K562 (cell line): ENCODE measurements around the gene HSD11B1L. TPM values are rescaled to one million over a fixed set of nuclear protein-coding genes. Genes with fewer than 3 reads are reported as not detected.

Experiments used
- BRF1 ChIP-seq: IDR thresholded peaks from 3 replicates; pipeline ENCODE4 v1.6.1; 2011; ENCODE audit warnings: borderline replicate concordance, mild to moderate bottlenecking; ENCODE audit not compliant: insufficient read length; ENCODE audit errors: extremely low read depth
- CHD1 ChIP-seq: fragments of 200-600 bp; sonication (generic); IDR thresholded peaks from one replicate; pipeline ENCODE4 v1.6.1; 2012; ENCODE audit warnings: mild to moderate bottlenecking, moderate library complexity, low read length, inconsistent platforms
- CTBP1 ChIP-seq: fragments of 450-650 bp; IDR thresholded peaks from 2 replicates; pipeline ENCODE4 v1.6.1; 2016; ENCODE audit warnings: borderline replicate concordance
- EZH2 ChIP-seq: IDR thresholded peaks from 2 replicates; pipeline ENCODE4 v1.6.1; 2012; ENCODE audit warnings: low read depth, mild to moderate bottlenecking, inconsistent platforms, low read length, borderline replicate concordance
- FOXA3 ChIP-seq, 2 experiments: fragments of 450-650 bp in 1 of 2; sonication (generic) in 1 of 2; formaldehyde crosslinking; IDR thresholded peaks in 1 of 2; conservative IDR thresholded peaks in 1 of 2; 2 replicates each; pipeline versions ENCODE4 v1.4.0 to v1.8.0; 2020 to 2022; ENCODE audit warnings: mild to moderate bottlenecking in 2 of 2, missing genetic modification reagents in 1 of 2
- GATA2 ChIP-seq: sonication (generic); formaldehyde crosslinking; IDR thresholded peaks from 2 replicates; pipeline ENCODE4 v1.4.0; 2020; ENCODE audit warnings: mild to moderate bottlenecking, missing genetic modification reagents
- GTF2A2 ChIP-seq: IDR thresholded peaks from 2 replicates; pipeline ENCODE4 v1.6.1; 2016; ENCODE audit warnings: mild to moderate bottlenecking, missing genetic modification characterization, missing compliant biosample characterization
- KLF16 ChIP-seq: IDR thresholded peaks from 2 replicates; pipeline ENCODE4 v1.6.1; 2016; ENCODE audit warnings: antibody characterized with exemption
- NFE2 ChIP-seq: IDR thresholded peaks from 2 replicates; pipeline ENCODE4 v1.6.1; 2014; ENCODE audit warnings: antibody characterized with exemption, low read depth
- NFIX ChIP-seq: fragments of 250-450 bp; sonication (Bioruptor Pico); IDR thresholded peaks from 2 replicates; pipeline ENCODE4 v1.4.0; 2020; ENCODE audit warnings: low read depth, mild to moderate bottlenecking, moderate library complexity
- POLR3A ChIP-seq: IDR thresholded peaks from 2 replicates; pipeline ENCODE4 v1.6.1; 2011; ENCODE audit warnings: borderline replicate concordance, mild to moderate bottlenecking, moderate library complexity; ENCODE audit not compliant: insufficient read length, insufficient read depth; ENCODE audit errors: extremely low read depth
- PTTG1 ChIP-seq: fragments of 450-650 bp; IDR thresholded peaks from 2 replicates; pipeline ENCODE4 v1.6.1; 2016; ENCODE audit warnings: low read depth, mild to moderate bottlenecking, missing genetic modification characterization, missing compliant biosample characterization
- SAP30 ChIP-seq: fragments of 200-600 bp; sonication (generic); IDR thresholded peaks from 2 replicates; pipeline ENCODE4 v1.6.1; 2012; ENCODE audit warnings: borderline replicate concordance, low read depth, mild to moderate bottlenecking, moderate library complexity, low read length, control low read depth, inconsistent platforms; ENCODE audit not compliant: insufficient read depth, poor library complexity, severe bottlenecking
- SIN3A ChIP-seq, 2 experiments: fragments of 150-350 bp in 1 of 2; IDR thresholded peaks; 2 replicates each; pipeline ENCODE4 v1.6.1; 2011 to 2016; ENCODE audit warnings: borderline replicate concordance in 2 of 2, low read depth in 2 of 2, low read length in 2 of 2, mild to moderate bottlenecking in 2 of 2, moderate library complexity in 2 of 2; ENCODE audit not compliant: control insufficient read depth in 1 of 2
- STAT5B ChIP-seq: fragments of 250-450 bp; sonication (Bioruptor Pico); IDR thresholded peaks from 2 replicates; pipeline ENCODE4 v1.8.0; 2021; ENCODE audit warnings: mild to moderate bottlenecking, inconsistent platforms
- TBL1XR1 ChIP-seq, 2 experiments: IDR thresholded peaks; 2 replicates each; pipeline ENCODE4 v1.6.1; 2012; ENCODE audit warnings: improper control_type of control experiment in 2 of 2, low read length in 2 of 2, mild to moderate bottlenecking in 1 of 2
- TRIM24 ChIP-seq, 2 experiments: fragments of 450-650 bp; IDR thresholded peaks; 2 replicates each; pipeline ENCODE4 v1.6.1; 2016
- ZFX ChIP-seq: sonication (generic); formaldehyde crosslinking; IDR thresholded peaks from 2 replicates; pipeline ENCODE4 v1.8.0; 2022; ENCODE audit warnings: mild to moderate bottlenecking, missing genetic modification reagents, moderate library complexity
- ZNF584 ChIP-seq: fragments of 200-800 bp; sonication (Bioruptor generic); IDR thresholded peaks from 2 replicates; pipeline ENCODE4 v1.6.1; 2016; ENCODE audit warnings: low read depth, mild to moderate bottlenecking, missing genetic modification characterization, missing compliant biosample characterization
- ZNF644 ChIP-seq: fragments of 200-800 bp; sonication (Bioruptor generic); IDR thresholded peaks from 2 replicates; pipeline ENCODE4 v1.6.1; 2016; ENCODE audit warnings: low read depth, missing genetic modification characterization, missing compliant biosample characterization
- ZNF79 ChIP-seq: fragments of 250-450 bp; sonication (Bioruptor Pico); IDR thresholded peaks from 2 replicates; pipeline ENCODE4 v1.4.0; 2020; ENCODE audit warnings: low read depth, mild to moderate bottlenecking, moderate library complexity
- polyA plus RNA-seq, 8 experiments: library from polyadenylated mRNA; depleted of rRNA in 4 of 8; stranded (reverse) in 5 of 8; unstranded in 3 of 8; fragments of >200 nt; fragmentation: Nextera tagmentation in 2 of 8; fragmentation: Illumina TruSeq in 1 of 8; extraction: Ambion mirVana in 2 of 8; extraction: Trizol in 1 of 8; gene quantifications; 2 replicates each; pipeline versions ENCODE4 v1.2.1 to v1.2.3, GENCODE V29; 2011 to 2014; ENCODE audit warnings: inconsistent platforms in 1 of 8, missing spikeins in 1 of 8
- total RNA-seq, 7 experiments: library from RNA; depleted of rRNA in 6 of 7; stranded (reverse); fragments of >200 nt in 6 of 7; fragmentation: Illumina TruSeq in 2 of 7; extraction: Trizol in 2 of 7; gene quantifications; 2 replicates each; pipeline versions ENCODE4 v1.2.1 to v1.2.3, GENCODE V29; 2011 to 2021; ENCODE audit warnings: low replicate concordance in 1 of 7
- TF ChIP-seq, protein P1 (sequence below): fragments of 450-650 bp; conservative IDR thresholded peaks from 2 replicates; pipeline ENCODE4 v1.6.1; 2016; ENCODE audit warnings: missing genetic modification characterization, low read depth, mild to moderate bottlenecking, missing compliant biosample characterization, moderate library complexity
- TF ChIP-seq, protein P2 (sequence below): sonication (generic); IDR thresholded peaks from 2 replicates; pipeline ENCODE4 v1.6.1; 2016
- TF ChIP-seq, protein P3 (sequence below): fragments of 450-650 bp; IDR thresholded peaks from 2 replicates; pipeline ENCODE4 v1.7.0; 2016; ENCODE audit warnings: borderline replicate concordance

The HSD11B1L gene
- total and polyA plus RNA-seq, 9 of the 15 experiments (the other 6 are each of a cell fraction or from before 2014, with no cell fraction given) = 0.31 to 7.7 (median 2.3) TPM

DNA sequence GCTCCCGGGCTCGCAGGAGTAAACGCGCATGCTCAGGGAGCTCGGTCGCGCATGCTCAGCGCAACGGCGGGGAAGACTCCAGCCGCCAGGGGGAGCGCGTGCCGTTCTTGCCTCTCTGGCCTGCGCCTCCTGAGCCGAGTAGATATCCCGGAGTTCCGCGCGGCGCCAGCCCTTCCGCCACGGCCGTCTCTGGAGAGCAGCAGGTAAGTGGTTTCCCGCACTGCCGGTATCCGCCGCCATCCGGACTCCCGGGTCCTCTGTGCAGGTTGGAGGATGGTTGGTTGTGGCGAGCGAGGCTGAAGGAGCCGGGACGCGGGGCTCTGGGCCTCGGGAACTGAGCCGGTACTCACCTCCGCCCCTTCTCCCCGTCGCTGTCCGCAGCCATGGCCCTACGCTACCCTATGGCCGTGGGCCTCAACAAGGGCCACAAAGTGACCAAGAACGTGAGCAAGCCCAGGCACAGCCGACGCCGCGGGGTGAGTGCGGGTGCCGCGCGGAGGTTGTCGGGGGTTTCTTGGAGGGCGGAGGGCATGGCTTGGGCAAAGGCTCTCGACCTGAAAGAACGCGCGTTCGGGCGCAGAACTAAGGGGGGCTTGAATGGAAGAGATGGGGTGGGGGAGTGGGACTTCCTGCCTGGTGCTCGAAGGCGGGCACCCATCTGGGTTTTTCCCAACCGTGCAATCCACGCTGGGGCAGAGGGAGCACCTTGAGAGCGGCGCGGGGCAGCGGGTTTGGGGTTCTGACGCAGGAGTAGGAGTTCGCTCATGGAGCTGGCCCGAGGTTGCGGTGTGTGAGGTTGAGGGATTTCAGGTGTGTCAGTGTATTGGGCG lies 9.5 kb downstream of the HSD11B1L start, which contains the start of gene RPL36 (continued):
- TF ChIP-seq SIN3A (IDR thresholded peaks at IDR 0.05; ENCODE audit: borderline replicate concordance in 2 of 2, control insufficient read depth in 1 of 2, low read depth in 2 of 2, low read length in 2 of 2) = peak; percentile 47 to 49; a peak in 2 of 4 replicates
- no peak; a peak in 1 of 4 replicates for TF ChIP-seq FOXA3 (CRISPR knock-in tag; conservative IDR thresholded peaks at IDR 0.05 in 1 of 2, IDR thresholded peaks at IDR 0.05 in 1 of 2)
- TF ChIP-seq, protein P1, sequence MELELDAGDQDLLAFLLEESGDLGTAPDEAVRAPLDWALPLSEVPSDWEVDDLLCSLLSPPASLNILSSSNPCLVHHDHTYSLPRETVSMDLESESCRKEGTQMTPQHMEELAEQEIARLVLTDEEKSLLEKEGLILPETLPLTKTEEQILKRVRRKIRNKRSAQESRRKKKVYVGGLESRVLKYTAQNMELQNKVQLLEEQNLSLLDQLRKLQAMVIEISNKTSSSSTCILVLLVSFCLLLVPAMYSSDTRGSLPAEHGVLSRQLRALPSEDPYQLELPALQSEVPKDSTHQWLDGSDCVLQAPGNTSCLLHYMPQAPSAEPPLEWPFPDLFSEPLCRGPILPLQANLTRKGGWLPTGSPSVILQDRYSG (tag) = peak; percentile 58; the same call in 1 of the 2 replicates
- no peak for TF ChIP-seq GATA2 (CRISPR knock-in tag)
- TF ChIP-seq NFE2 = peak; percentile 31; the same call in 1 of the 2 replicates
- TF ChIP-seq CTBP1 = peak; percentile 83
- TF ChIP-seq, protein P2, sequence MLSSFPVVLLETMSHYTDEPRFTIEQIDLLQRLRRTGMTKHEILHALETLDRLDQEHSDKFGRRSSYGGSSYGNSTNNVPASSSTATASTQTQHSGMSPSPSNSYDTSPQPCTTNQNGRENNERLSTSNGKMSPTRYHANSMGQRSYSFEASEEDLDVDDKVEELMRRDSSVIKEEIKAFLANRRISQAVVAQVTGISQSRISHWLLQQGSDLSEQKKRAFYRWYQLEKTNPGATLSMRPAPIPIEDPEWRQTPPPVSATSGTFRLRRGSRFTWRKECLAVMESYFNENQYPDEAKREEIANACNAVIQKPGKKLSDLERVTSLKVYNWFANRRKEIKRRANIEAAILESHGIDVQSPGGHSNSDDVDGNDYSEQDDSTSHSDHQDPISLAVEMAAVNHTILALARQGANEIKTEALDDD = no peak
- no peak for TF ChIP-seq CHD1
- peak; percentile 84 for TF ChIP-seq SAP30
- peak; percentile 86 for TF ChIP-seq GTF2A2 (tag)
- TF ChIP-seq, protein P3, sequence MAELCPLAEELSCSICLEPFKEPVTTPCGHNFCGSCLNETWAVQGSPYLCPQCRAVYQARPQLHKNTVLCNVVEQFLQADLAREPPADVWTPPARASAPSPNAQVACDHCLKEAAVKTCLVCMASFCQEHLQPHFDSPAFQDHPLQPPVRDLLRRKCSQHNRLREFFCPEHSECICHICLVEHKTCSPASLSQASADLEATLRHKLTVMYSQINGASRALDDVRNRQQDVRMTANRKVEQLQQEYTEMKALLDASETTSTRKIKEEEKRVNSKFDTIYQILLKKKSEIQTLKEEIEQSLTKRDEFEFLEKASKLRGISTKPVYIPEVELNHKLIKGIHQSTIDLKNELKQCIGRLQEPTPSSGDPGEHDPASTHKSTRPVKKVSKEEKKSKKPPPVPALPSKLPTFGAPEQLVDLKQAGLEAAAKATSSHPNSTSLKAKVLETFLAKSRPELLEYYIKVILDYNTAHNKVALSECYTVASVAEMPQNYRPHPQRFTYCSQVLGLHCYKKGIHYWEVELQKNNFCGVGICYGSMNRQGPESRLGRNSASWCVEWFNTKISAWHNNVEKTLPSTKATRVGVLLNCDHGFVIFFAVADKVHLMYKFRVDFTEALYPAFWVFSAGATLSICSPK = no peak
- TF ChIP-seq STAT5B (CRISPR knock-in tag) = no peak
- TF ChIP-seq KLF16 = peak; percentile 75
- TF ChIP-seq TBL1XR1 (IDR thresholded peaks at IDR 0.05; ENCODE audit: low read length in 2 of 2) = no peak
- TF ChIP-seq EZH2 = no peak
- TF ChIP-seq PTTG1 (tag) = no peak
- TF ChIP-seq ZFX (CRISPR knock-in tag) = peak; percentile 99
- TF ChIP-seq ZNF644 (tag) = no peak
- no peak for TF ChIP-seq ZNF79
- TF ChIP-seq BRF1 = no peak
- no peak for TF ChIP-seq TRIM24 (IDR thresholded peaks at IDR 0.05)
- TF ChIP-seq ZNF584 (CRISPR knock-in tag) = no peak
- no peak for TF ChIP-seq POLR3A
- no peak for TF ChIP-seq NFIX (CRISPR knock-in tag)
